Stomach smooth muscle (tissue), 2 donors: ENCODE results near the gene ZMAT5.
A peak's percentile ranks its signal among the peaks of the same experiment; 100 is the strongest.

ENCODE experiments used
- H3K27ac ChIP-seq: one replicate; pipeline ENCODE4 v1.7.0; 2013; ENCODE audit warnings: mild to moderate bottlenecking, low read length, inconsistent platforms
- H3K27me3 ChIP-seq, 2 donors: one replicate each; pipeline ENCODE4 v1.7.0; 2013; ENCODE audit warnings: low read length in 2 of 2; ENCODE audit not compliant: insufficient read depth in 2 of 2, control insufficient read depth in 1 of 2
- H3K36me3 ChIP-seq, 2 donors: one replicate each; pipeline ENCODE4 v1.7.0; 2013; ENCODE audit warnings: low read length in 2 of 2; ENCODE audit not compliant: control insufficient read depth in 2 of 2, insufficient read depth in 2 of 2
- H3K4me1 ChIP-seq: one replicate; pipeline ENCODE4 v1.7.0; 2013; ENCODE audit warnings: low read length; ENCODE audit not compliant: control insufficient read depth, insufficient read depth
- H3K4me3 ChIP-seq, 2 donors: one replicate each; pipeline ENCODE4 v1.7.0; 2013; ENCODE audit warnings: low read length in 2 of 2
- H3K9ac ChIP-seq, 2 donors: one replicate each; pipeline ENCODE4 v1.7.0; 2013; ENCODE audit warnings: low read length in 2 of 2, mild to moderate bottlenecking in 1 of 2
- H3K9me3 ChIP-seq, 2 donors: one replicate each; pipeline ENCODE4 v1.7.0; 2013; ENCODE audit warnings: low read length in 2 of 2; ENCODE audit not compliant: control insufficient read depth in 2 of 2
- donor health status: healthy.
- donor health status: Pancreatic carcinoma.

Gene ZMAT5

DNA sequence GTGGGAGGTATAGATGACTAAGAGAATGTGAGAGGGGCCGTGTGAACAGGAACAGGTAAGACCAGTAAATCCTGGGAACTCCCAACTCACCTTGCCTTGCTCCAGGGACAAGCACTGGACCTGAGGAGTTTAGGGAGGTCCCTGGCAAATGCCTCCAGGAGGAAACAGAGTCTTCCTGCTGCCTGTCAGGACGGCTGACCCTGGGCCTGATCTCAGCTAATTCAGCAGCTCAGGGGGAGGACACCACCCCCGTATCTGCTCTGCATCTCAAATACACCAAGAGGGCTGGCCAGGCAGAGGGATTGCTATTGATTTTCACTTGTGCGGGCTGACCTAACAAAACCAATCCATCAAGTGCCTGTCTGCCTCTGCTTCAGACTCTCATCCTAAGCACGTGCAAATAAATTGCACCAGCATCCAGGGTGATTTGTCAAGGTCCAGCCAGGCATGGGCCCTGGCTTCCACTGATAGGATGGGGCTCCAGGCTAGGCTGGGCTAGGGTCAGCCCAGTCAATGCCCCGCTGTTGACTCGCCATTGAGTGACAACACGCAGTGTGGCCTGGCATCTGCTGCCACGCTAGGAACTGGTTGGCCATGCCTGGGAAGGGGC lies 20.7 kb upstream of the ZMAT5 start:
- Histone ChIP-seq H3K9ac (no peak overlapping the region), H3K27ac (no peak overlapping the region), H3K4me1 (peaks cover 4% of the 10 kb centered on the region), H3K4me3 (no peak overlapping the region), H3K36me3 (peaks cover 25 to 32% of the 10 kb centered on the region in 2 donors), H3K9me3 (no peaks in the 10 kb centered on the region), H3K27me3 (no peaks in the 10 kb centered on the region)

DNA sequence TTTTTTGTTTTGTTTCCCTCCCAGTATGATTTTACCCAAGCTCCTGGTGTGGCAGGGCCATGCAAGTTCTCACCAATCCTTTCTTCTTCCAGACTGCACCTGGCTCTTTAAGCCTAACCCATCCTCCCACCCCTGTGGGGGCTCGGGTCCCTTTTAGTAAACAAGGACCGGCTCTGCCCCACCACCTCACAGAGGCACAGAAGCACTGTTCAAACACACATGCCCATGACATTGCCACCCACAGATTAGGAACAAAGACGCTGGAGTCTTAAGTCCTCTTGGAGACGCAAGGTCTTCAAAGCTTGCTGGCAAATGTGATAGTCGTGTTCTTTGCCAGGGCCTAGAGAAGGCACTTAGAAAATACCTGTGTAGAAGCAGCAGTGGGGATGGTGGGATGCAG lies 19.2 kb upstream of the ZMAT5 start:
- Histone ChIP-seq H3K9ac (no peak overlapping the region), H3K4me3 (no peak overlapping the region), H3K4me1 (peaks cover 12% of the 10 kb centered on the region), H3K27me3 (no peaks in the 10 kb centered on the region), H3K36me3 (peaks cover 18 to 26% of the 10 kb centered on the region in 2 donors), H3K27ac (no peak overlapping the region), H3K9me3 (no peaks in the 10 kb centered on the region)

DNA sequence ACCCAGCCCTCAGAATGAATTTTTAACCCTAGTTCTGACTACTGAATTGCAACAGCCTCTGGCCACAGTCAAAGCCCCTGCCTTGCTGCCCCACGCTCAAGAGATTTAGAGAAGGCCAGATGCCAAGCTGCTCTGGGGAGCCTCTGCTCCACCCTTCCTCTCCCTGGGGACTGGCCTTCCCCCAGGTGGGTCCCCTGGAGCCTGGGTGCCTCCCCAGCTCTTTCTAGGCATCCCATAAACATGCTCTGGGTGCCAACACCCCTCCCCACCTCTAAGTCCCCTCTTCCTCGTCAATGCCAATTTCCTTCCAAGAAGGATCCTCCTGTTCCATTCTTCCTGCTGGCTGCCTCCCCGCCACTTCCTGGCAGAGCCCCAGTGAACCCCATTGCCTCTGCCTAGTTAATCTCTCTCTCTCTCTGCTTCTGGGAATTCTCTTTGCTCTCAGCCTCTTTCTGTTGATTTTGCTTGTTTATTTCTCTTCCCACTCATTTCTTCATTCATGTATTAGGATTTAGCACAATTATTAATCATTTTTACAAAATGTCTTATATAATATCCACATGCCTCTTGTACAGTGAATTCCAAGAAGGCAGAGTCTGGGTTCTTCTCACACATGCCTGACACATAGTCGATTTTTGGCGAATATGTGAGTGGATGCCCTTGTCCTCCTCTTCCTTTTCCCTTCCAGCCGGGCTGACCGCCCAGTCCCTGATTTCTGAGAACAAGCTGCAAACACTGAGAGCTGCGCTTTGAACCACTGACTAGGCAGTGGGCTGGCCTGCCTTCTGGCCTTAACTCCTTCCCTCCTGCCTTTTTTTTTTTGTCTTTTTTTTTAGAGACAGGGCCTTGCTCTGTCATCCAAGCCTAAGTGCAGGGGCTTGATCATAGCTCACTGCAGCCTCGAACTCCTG lies 17.9 kb upstream of the ZMAT5 start:
- H3K9me3 ChIP-seq: no peaks in the 10 kb centered on the region
- H3K4me1 ChIP-seq: peaks cover 16% of the 10 kb centered on the region
- no peaks in the 10 kb centered on the region for H3K27me3 ChIP-seq
- peak overlapping the region; percentile 41 for H3K27ac ChIP-seq
- H3K9ac ChIP-seq: no peak overlapping the region
- peaks cover 9 to 18% of the 10 kb centered on the region in 2 donors for H3K36me3 ChIP-seq
- H3K4me3 ChIP-seq: no peak overlapping the region

DNA sequence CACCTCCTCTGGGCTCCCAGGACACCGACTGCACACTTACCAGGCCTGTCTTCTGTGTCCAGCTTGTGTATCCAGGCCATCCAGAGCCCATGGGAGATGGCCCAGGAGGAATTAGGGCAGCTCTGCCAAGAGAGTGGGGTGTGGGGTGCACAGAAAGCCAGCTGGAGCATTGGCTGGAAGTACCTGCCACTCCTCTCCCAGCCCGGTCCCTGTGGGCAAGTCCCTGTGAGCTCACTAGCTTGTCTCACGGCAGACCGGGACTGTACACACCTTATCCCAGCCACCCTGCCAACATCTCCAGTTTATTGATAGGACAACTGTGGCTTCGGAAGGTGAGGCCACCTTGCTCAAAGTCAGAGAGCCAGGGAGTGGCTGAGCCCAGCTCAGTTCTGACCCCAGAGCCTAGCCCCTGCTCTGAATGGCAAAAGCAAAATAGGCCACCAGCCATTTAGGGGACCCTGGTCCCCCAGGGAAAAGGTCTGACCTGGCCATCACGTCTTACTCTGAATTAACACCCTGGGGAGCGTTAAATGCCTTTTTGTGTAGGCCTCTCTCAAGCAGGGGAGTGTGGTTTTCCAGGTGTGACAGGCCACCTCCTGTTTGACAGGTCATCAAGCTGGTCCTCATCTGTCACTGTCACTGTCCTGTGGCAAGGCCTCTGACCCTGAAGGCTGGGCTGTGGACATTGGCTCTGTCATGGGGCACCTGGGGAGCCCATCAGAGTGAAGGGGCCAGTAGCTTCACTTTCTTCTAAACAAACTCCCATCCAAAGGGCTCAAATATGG lies 15.4 kb upstream of the ZMAT5 start:
- Histone ChIP-seq H3K4me3 (no peak overlapping the region), H3K27me3 (no peaks in the 10 kb centered on the region), H3K9ac (no peak overlapping the region), H3K36me3 (peaks cover 0 to 2% of the 10 kb centered on the region in 2 donors), H3K9me3 (no peaks in the 10 kb centered on the region), H3K27ac (no peak overlapping the region), H3K4me1 (peaks cover 16% of the 10 kb centered on the region)

DNA sequence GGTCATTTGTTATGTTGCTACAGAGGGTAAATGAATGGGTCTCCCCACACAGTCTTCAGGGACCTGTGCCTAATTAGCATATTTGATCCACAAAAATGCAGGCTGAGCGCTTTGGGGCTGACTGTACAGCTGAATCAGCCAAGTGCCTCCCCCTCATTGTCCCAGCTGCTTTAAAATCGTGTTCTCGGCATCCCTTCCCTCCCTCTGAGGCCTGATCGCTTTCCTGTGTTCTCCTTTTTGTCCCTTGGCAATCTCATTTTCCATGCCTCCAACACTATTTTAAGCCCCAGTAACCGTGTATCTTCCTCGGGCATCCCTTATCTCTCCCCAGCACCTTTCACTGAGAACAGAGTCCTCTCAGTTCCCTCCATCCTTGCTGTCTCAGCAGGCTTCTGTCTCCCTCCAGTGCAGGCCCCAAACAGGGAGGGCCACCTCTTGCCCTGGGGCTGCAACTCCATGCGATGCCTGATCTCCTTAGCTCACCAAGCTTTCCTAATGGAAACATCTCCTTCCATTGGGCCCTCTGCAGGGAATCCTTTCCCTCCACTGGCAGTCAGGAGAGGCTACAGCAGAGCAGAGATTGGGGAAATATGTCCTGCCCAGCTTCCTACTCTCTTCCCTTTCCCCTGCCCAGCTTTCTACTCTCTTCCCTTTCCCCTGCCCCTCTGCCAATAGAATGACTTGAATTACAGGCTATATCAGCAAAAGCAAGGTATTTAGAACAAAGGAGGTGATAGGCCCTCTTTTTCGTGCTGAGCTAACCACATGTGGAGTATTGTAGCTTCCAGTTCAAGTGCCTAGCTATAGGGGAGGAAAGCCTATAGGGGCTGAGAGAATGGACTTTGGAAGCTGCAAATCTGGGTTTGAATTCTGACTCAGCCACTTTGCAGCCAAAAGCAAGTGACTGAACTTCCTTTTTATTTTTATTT lies 14.2 kb upstream of the ZMAT5 start:
- H3K4me1 ChIP-seq: peaks cover 16% of the 10 kb centered on the region
- H3K9ac ChIP-seq: no peak overlapping the region
- no peaks in the 10 kb centered on the region for H3K27me3 ChIP-seq
- no peaks in the 10 kb centered on the region for H3K36me3 ChIP-seq
- H3K9me3 ChIP-seq: no peaks in the 10 kb centered on the region
- H3K27ac ChIP-seq: peak overlapping the region; percentile 18
- H3K4me3 ChIP-seq: no peak overlapping the region

DNA sequence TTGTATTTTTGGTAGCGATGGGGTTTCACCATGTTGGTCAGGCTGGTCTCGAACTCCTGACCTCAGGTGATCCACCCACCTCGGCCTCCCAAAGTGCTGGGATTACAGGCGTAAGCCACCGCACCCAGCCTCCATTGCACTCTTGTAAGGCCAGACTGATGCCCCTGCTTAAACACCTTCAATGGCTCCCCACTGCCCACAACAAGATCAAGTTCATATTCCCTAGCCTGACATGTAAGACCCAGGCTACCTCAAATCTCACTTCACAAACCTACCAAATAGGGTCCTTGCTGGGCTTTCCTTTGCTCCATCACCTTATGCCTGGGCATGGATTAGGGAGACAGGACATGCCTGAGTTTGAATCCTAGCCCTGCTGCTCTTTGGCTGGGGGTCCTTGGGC lies 13.4 kb upstream of the ZMAT5 start:
- H3K4me1 ChIP-seq: peaks cover 16% of the 10 kb centered on the region
- no peak overlapping the region for H3K27ac ChIP-seq
- H3K9ac ChIP-seq: no peak overlapping the region
- H3K36me3 ChIP-seq: no peaks in the 10 kb centered on the region
- H3K27me3 ChIP-seq: no peaks in the 10 kb centered on the region
- no peaks in the 10 kb centered on the region for H3K9me3 ChIP-seq
- H3K4me3 ChIP-seq: no peak overlapping the region

DNA sequence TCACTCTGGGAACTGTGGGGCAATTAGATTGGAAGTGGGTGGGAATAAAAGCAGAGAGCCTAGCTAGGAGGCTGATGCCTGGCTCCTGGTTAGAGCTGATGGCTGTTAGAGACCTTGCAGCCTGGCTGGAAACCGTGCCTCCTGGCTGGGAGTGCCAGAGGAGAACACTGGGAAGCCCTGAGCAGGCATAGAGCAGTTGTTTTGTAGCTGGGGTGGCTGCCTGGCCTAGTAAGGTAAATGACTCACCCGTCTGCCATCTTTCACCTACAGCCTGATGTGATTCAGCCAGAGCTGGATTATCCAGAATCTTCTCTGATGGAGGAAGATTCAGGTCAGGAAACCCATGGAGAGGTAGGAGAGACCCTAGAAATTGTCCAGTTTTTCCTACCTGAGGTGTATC lies 6.4 kb upstream of the ZMAT5 start:
- Histone ChIP-seq H3K36me3 (peaks cover 13 to 14% of the 10 kb centered on the region in 2 donors), H3K27ac (no peak overlapping the region), H3K4me1 (peaks cover 14% of the 10 kb centered on the region), H3K4me3 (no peak overlapping the region), H3K27me3 (no peaks in the 10 kb centered on the region), H3K9me3 (no peaks in the 10 kb centered on the region), H3K9ac (no peak overlapping the region)

DNA sequence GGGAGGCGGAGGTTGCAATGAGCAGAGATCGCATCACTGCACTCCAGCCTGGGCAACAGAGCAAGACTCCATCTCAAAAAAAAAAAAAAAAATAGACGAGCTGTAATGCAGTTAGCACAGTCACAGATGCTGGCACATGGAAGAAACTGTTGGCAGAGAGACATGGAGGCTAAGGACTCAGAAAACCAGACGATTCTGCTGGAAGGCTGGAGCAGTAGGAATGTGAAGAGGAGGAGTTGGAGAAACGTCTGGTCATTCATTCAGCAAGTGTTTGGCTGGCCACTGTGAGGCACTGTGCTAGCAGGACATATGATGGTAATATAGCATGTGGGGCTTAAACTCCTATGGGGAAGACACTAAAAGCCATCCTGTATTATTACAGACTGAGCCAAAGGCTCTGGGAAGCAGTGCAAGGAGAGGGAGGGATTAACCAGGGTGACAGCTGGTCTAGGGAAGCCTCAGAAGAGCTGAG lies 5.4 kb upstream of the ZMAT5 start:
- H3K27ac ChIP-seq: no peak overlapping the region
- H3K9me3 ChIP-seq: no peaks in the 10 kb centered on the region
- no peak overlapping the region for H3K4me3 ChIP-seq
- no peak overlapping the region for H3K9ac ChIP-seq
- H3K4me1 ChIP-seq: peaks cover 21% of the 10 kb centered on the region
- H3K36me3 ChIP-seq: peaks cover 13 to 14% of the 10 kb centered on the region in 2 donors
- no peaks in the 10 kb centered on the region for H3K27me3 ChIP-seq

DNA sequence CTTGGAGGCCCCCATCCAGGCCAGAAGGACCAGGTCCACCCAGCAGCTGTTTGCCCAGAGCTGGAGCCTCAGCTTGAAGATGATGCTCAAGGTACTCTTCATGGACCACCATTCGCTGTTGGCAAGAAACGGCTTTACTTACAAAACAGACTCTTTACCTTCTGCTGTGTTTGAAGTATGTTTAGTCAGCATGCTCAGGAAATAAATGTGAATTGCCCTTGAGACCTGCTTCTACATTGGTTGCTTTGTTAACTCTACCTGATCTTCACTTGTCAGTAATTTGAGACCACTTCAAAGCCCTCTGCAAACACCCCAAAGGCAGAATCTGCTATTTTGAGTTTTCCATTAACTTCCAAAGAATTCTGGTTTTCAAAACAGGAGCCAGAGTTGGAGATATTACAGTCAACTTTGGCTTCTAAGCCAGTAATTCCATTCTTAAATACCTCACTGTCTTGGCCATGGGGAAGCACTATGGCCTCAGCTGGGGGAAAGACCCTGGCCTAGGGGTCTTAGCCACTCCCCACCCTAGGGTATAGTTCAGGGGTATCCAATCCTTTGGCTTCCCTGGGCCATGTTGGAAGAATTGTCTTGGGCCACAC lies 3.0 kb upstream of the ZMAT5 start:
- Histone ChIP-seq H3K27me3 (no peaks in the 10 kb centered on the region), H3K36me3 (peaks cover 13 to 14% of the 10 kb centered on the region in 2 donors), H3K9ac (no peak overlapping the region), H3K4me3 (no peak overlapping the region), H3K27ac (no peak overlapping the region), H3K9me3 (no peaks in the 10 kb centered on the region), H3K4me1 (peaks cover 31% of the 10 kb centered on the region)
